Parathyroid adenoma (tissue), 2 donors: ENCODE data around the gene LY6G6F.

ENCODE experiments used
- H2AFZ ChIP-seq: fragments of 300-600 bp; sonication (generic); one replicate; pipeline ENCODE4 v1.7.0; 2017; ENCODE audit warnings: antibody characterized with exemption, mild to moderate bottlenecking
- H3K27ac ChIP-seq: fragments of 300-600 bp; sonication (generic); one replicate; pipeline ENCODE4 v1.7.0; 2017
- H3K27me3 ChIP-seq: fragments of 300-600 bp; sonication (generic); one replicate; pipeline ENCODE4 v1.7.0; 2017; ENCODE audit warnings: low read length; ENCODE audit not compliant: control insufficient read depth, insufficient read depth
- H3K36me3 ChIP-seq: fragments of 300-600 bp; sonication (generic); one replicate; pipeline ENCODE4 v1.7.0; 2017; ENCODE audit warnings: low read length; ENCODE audit not compliant: control insufficient read depth, insufficient read depth
- H3K4me1 ChIP-seq: fragments of 300-600 bp; sonication (generic); one replicate; pipeline ENCODE4 v1.7.0; 2017; ENCODE audit warnings: control low read depth
- H3K4me2 ChIP-seq: fragments of 300-600 bp; sonication (generic); one replicate; pipeline ENCODE4 v1.7.0; 2017; ENCODE audit warnings: low read length
- H3K4me3 ChIP-seq: fragments of 300-600 bp; sonication (generic); one replicate; pipeline ENCODE4 v1.7.0; 2017; ENCODE audit warnings: low read depth, low read length
- H3K79me2 ChIP-seq: fragments of 300-600 bp; sonication (generic); one replicate; pipeline ENCODE4 v1.7.0; 2017; ENCODE audit warnings: control low read depth
- H3K9ac ChIP-seq: fragments of 300-600 bp; sonication (generic); one replicate; pipeline ENCODE4 v1.7.0; 2017; ENCODE audit warnings: mild to moderate bottlenecking
- H3K9me3 ChIP-seq: fragments of 300-600 bp; sonication (generic); one replicate; pipeline ENCODE4 v1.7.0; 2017; ENCODE audit warnings: low read length; ENCODE audit not compliant: control insufficient read depth
- TF ChIP-seq, protein P1 (sequence below): fragments of 300-600 bp; sonication (generic); IDR thresholded peaks from one replicate; pipeline ENCODE4 v1.7.0; 2017; ENCODE audit warnings: antibody characterized with exemption, mild to moderate bottlenecking
- donor health status: primary hyperparathyroidism.

Gene LY6G6F

DNA sequence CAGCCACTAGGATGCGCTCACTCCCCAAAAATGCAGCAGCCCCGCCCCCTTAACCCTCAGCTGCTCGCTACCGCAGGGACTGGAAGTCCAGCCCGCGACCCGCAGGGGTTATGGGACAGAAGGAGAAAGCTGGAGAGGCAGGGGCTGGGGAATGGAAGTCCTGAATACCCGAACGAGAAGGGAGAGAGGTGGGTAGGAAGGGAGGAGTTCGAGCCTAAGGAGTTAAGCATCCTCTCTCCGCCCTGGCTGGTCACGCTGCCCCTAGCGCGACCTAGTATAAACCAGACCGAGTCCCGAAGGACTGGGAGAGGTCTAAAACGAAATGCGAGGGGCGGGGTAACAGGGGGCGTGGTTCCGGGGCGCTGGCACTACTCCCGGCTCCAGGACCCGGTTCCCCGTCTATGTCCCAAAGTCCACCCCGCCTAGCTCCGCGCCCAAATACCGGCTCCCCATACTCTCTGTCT, 22.9 kb downstream of the LY6G6F start:
- TF ChIP-seq, protein P1, sequence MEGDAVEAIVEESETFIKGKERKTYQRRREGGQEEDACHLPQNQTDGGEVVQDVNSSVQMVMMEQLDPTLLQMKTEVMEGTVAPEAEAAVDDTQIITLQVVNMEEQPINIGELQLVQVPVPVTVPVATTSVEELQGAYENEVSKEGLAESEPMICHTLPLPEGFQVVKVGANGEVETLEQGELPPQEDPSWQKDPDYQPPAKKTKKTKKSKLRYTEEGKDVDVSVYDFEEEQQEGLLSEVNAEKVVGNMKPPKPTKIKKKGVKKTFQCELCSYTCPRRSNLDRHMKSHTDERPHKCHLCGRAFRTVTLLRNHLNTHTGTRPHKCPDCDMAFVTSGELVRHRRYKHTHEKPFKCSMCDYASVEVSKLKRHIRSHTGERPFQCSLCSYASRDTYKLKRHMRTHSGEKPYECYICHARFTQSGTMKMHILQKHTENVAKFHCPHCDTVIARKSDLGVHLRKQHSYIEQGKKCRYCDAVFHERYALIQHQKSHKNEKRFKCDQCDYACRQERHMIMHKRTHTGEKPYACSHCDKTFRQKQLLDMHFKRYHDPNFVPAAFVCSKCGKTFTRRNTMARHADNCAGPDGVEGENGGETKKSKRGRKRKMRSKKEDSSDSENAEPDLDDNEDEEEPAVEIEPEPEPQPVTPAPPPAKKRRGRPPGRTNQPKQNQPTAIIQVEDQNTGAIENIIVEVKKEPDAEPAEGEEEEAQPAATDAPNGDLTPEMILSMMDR, result peak; percentile 83
- no peaks in the 10 kb centered on the region for H3K27me3 ChIP-seq
- no peaks in the 10 kb centered on the region for H3K9me3 ChIP-seq
- peak overlapping the region; percentile 94 for H3K4me3 ChIP-seq
- H3K4me2 ChIP-seq, result peak overlapping the region; percentile 98
- H3K79me2 ChIP-seq, result no peaks in the 10 kb centered on the region
- H3K27ac ChIP-seq, result peak overlapping the region; percentile 61
- no peak overlapping the region for H3K9ac ChIP-seq
- H2AFZ ChIP-seq, result peak overlapping the region; percentile 70
- H3K36me3 ChIP-seq, result no peaks in the 10 kb centered on the region
- H3K4me1 ChIP-seq, result peaks cover 4% of the 10 kb centered on the region

DNA sequence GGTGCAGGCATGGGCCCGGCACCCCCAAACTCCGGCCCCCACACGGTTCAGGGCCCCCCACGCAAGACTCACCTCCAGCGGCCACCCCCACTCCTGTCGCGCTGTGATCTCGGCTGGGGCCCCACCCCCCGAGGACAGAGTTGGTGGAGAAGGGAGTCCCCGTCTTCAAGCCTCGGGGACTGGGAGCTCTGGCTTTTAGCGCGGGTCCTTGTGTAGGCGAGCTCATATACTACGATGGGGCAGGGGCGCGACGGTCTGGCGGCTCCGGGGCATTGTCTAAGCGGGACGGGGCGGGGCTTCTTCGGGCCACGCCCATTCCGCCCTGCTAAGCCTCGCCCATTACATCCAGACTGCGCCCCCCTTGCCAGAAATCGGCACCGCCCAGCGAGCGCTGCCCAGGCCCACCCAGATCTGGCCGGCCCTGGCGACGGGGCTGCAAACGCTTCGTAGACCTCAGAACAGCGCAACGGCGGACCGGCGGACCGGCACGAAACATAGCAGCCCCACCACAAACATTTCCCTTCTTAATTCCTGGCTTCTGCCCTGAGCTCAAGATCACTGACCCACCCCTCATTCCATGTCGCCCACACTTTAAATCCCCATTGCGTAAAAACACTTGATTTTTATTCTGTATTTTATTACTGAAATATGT, 23.4 kb downstream of the LY6G6F start:
- Histone ChIP-seq H2AFZ (peak overlapping the region; percentile 70), H3K36me3 (no peaks in the 10 kb centered on the region), H3K4me1 (peaks cover 5% of the 10 kb centered on the region), H3K9me3 (no peaks in the 10 kb centered on the region), H3K4me3 (peak overlapping the region; percentile 94), H3K4me2 (peak overlapping the region; percentile 98), H3K27me3 (no peaks in the 10 kb centered on the region), H3K79me2 (no peaks in the 10 kb centered on the region), H3K9ac (no peak overlapping the region), H3K27ac (peak overlapping the region; percentile 61)
- TF ChIP-seq, protein P1, result no peak

- no peaks in the 10 kb centered on the region for H3K27me3 ChIP-seq
- H3K36me3 ChIP-seq, result no peaks in the 10 kb centered on the region
- no peak overlapping the region for H3K4me2 ChIP-seq
- no peak overlapping the region for H2AFZ ChIP-seq
- no peaks in the 10 kb centered on the region for H3K9me3 ChIP-seq
- TF ChIP-seq, protein P1, result no peak
- peaks cover 5% of the 10 kb centered on the region for H3K4me1 ChIP-seq
- H3K9ac ChIP-seq, result no peak overlapping the region
- no peak overlapping the region for H3K27ac ChIP-seq
- no peaks in the 10 kb centered on the region for H3K79me2 ChIP-seq
- no peak overlapping the region for H3K4me3 ChIP-seq
These were observed 24.0 kb downstream of the LY6G6F start for GRCh38 chr6:31730631-31731086.

GRCh38 chr6:31732029-31732428, 25.4 kb downstream of the LY6G6F start:
- Histone ChIP-seq H3K79me2 (no peaks in the 10 kb centered on the region), H2AFZ (no peak overlapping the region), H3K9me3 (no peaks in the 10 kb centered on the region), H3K27me3 (no peaks in the 10 kb centered on the region), H3K9ac (no peak overlapping the region), H3K4me2 (no peak overlapping the region), H3K4me3 (no peak overlapping the region), H3K4me1 (peaks cover 5% of the 10 kb centered on the region), H3K36me3 (no peaks in the 10 kb centered on the region), H3K27ac (no peak overlapping the region)
- TF ChIP-seq, protein P1, result no peak

DNA sequence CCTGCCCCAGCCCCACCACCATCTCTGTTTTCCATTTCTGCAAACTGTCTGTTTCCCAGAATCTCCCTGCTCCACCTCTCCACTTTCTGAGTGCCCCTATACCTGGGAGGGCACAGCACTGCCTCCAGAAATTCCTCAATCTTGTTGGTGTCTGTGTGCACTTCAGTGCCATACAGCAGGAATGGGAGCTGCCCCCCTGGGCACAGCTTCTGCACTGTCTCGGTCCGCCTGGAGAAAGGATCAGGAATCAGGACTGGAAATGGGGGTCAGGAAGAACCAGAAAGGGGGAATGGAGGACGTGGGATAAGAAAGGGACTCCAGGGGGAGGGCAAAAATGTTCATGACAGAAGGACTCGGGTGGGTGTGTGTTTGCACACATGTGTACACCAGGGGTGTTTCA, 27.1 kb downstream of the LY6G6F start:
- H3K36me3 ChIP-seq, result no peaks in the 10 kb centered on the region
- no peaks in the 10 kb centered on the region for H3K9me3 ChIP-seq
- no peak overlapping the region for H3K27ac ChIP-seq
- peaks cover 5% of the 10 kb centered on the region for H3K4me1 ChIP-seq
- no peak overlapping the region for H3K9ac ChIP-seq
- H3K4me3 ChIP-seq, result no peak overlapping the region
- no peaks in the 10 kb centered on the region for H3K79me2 ChIP-seq
- TF ChIP-seq, protein P1, result no peak
- no peaks in the 10 kb centered on the region for H3K27me3 ChIP-seq
- no peak overlapping the region for H3K4me2 ChIP-seq
- no peak overlapping the region for H2AFZ ChIP-seq
